Activated CD8-positive, alpha-beta memory T cell treated with anti-CD3 and anti-CD28 coated beads, Interleukin-2, amount 50 U/mL, for 1 hour (primary cell): ENCODE results near the gene CLIP3.
"Not testable (repeated sequence)": the region's sequence is repeated elsewhere in the genome, so short reads cannot be mapped to it uniquely, and the experiment has no call there.

Experiments
- DNase-seq: peaks from one replicate; pipeline ENCODE4 v3.0.0-alpha.2; 2020; ENCODE audit errors: extremely low read depth

The CLIP3 gene

GRCh38 chr19:35980997-35981396, 51.7 kb downstream of the CLIP3 start:
- DNase-seq: not testable (repeated sequence)

GRCh38 chr19:35978832-35979365, 53.8 kb downstream of the CLIP3 start:
- DNase-seq: no peak

- DNase-seq: no peak
Observed at GRCh38 chr19:35978271-35978670, 54.4 kb downstream of the CLIP3 start.

- no peak for DNase-seq
Observed at GRCh38 chr19:35977446-35978222, 55.0 kb downstream of the CLIP3 start.

- no peak for DNase-seq
Observed at GRCh38 chr19:35975608-35976214, 57.0 kb downstream of the CLIP3 start.

- DNase-seq: no peak
Observed at GRCh38 chr19:35973487-35973886, 59.2 kb downstream of the CLIP3 start.

GRCh38 chr19:35966771-35967170, 65.9 kb downstream of the CLIP3 start:
- DNase-seq: no peak
